T1000 (cell line): Measurements from ENCODE around the gene PLCG2.
"Not testable (repeated sequence)": the region's sequence is repeated elsewhere in the genome, so short reads cannot be mapped to it uniquely, and the experiment has no call there.

Experiments used
- DNase-seq: peaks from one replicate; lab custom pipeline; 2025; ENCODE audit warnings: mixed read lengths; lab: John Stamatoyannopoulos, UW

The PLCG2 gene

DNA sequence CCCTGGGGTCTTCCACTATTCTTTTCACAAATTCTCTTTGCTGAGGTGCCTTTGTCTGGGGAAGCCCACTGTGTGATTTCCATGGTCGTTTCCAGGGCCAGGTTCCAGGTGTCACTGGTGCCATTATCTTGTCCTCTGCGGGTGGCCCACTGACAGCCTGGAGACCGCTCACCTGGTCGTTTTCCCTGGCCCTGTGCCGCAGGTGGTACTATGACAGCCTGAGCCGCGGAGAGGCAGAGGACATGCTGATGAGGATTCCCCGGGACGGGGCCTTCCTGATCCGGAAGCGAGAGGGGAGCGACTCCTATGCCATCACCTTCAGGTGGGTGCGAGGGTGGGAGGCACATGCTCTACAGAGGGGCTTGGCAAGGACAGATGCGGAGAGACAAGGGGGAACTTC is 133.3 kb downstream of the PLCG2 start:
- DNase-seq: no peak

DNA sequence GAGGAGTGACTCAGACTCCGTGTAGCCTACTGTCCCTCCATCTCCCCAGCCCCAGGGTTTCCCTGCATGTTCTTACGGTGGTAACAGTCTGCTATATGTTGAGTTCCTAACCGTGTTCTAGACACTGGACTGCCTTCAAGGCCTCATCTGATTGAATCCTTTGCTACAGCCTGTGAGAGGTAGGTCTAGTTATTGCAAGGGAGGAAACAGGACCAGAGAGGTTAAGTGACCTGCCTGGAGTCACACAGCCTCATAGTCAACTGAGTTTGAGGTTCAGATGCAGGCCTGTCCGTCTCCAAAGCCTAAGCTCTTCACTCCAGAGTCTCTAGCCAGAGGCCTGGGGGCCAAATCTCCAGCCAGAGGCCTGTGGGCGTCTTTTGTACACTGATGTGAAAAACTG is 134.1 kb downstream of the PLCG2 start:
- DNase-seq: no peak

DNA sequence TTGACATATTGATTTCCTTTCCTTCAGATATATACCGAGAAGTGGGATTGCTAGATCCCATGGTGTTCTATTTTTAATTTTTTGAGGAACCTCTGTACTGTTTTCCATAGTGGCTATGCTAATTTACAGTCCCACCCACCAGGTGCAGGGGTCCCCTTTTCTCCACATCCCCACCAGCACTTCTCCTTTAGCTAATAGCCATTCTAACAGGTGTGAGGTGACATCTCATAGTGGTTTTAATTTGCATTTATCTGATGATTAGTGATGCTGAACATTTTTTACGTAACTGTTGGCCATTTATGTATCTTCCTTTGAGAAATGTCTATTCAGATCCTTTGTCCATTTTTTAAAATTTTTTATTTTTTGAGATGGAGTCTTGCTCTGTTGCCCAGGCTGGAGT is 138.3 kb downstream of the PLCG2 start:
- DNase-seq: no peak

DNA sequence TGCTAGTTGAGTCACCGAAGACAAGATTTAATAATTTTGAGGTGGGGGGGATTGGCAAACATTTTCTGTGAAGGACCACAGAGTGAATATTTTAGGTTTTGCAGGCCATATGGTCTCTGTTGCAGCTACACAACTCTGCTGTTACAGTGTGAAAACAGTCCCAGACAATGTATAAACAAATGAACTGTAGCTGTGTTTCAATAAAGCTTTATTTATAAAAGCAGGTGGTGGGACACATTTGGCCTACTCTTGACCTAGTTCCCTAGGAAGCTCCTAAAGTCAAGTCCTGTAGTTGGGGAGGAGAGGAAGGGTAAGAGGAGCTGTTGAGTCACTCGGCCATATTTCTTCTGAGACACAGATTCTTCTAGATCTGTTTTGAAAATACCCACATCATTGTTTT is 139.8 kb downstream of the PLCG2 start:
- no peak for DNase-seq

DNA sequence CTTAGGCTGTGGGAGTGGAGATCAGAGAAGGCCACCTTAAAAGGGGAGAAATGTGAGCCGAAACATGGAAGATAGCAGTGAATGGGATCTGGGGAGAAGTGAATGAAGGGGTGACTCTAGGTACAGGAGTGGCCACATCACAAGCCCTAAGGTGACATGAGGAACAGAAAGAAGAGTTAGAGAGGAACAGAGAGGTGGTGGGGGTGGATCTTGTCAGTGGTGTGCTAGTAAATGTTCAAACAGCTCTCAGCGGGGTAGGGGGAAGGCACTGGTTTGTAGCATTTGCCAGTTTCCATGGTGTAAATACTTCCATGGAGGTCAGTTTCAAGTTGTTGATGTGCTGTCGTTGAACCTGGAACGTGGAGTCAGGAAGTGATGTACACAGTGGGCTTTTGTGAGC is 141.4 kb downstream of the PLCG2 start:
- DNase-seq: no peak

DNA sequence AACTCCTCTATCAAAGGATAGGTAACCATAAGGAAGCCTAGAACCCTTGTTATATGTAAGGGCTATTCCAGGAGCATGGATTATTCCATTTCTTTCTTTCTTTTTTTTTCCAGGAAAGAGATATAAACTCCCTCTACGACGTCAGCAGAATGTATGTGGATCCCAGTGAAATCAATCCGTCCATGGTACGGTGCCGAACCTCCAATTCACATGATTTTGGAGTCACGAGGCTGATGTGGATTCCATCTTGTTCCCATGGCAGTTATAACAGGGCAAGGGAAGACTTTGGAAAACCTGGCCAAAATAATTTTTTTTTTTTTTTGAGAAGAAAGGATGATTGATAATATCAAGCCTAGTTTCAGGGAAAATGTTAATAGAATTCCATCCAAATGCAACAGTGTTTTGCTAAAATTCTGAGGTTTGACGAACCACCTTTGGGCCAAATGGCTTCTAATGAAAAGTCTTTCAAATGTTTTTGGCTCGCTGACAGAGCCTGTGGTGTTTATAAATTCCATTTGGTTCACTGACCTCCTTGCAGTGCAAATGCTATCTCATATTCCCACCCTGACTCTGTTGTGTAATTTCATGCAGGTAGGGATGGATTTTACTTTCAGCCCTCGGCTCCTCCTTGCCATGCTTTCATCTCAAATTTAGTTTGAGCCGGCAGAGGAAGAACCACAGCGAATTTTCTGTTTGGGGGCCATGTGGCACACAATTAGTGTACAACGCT is 142.2 kb downstream of the PLCG2 start:
- DNase-seq: no peak

DNA sequence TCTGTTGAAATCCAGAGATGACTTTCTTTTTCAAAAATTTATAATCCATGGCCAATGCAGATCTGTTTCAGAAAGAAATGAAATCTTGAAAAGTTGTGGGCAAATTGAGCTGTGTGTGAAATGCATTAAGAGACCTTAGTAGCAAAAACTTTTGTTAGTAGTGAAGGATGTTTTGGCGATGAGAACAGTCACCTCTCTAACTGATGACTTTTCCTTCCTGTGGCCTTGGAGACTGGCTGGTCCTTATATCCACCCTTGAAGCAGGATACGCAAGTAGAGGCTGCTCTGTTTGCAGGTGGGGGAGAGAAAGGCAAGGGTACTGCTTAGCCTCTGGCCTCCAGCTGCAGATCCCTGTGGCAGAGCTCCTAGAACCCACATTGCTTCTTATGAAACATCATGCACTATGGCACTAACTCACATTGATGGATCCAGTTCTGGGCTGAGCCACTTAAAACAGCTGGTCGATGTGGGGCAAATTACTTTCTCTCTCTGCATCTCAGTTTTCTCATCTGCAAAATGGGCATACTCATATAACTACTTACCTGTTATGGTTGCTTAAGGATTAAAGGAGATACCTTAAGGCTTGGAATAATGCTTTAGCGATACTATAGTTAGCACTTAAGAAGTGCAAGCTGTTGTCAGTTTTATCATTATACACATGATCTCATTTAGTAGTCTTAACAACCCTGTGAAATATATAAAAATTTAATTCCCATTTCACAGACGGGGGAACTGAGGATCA is 142.9 kb downstream of the PLCG2 start:
- DNase-seq: no peak

DNA sequence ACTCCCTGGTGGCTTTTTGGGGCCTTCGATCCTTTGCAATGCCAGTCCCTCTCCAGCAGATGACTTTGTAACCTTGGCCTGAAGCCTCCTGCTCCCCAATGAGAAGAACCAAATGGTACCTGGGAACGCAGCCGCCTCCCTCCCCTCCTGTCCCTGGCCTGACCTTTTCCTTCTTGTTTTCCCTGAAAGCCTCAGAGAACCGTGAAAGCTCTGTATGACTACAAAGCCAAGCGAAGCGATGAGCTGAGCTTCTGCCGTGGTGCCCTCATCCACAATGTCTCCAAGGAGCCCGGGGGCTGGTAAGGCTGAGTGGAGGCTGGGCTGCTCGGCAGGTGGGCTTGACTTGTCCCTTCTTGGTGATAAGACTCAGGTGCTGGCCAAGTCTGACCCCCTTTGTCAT is 144.2 kb downstream of the PLCG2 start:
- no peak for DNase-seq

DNA sequence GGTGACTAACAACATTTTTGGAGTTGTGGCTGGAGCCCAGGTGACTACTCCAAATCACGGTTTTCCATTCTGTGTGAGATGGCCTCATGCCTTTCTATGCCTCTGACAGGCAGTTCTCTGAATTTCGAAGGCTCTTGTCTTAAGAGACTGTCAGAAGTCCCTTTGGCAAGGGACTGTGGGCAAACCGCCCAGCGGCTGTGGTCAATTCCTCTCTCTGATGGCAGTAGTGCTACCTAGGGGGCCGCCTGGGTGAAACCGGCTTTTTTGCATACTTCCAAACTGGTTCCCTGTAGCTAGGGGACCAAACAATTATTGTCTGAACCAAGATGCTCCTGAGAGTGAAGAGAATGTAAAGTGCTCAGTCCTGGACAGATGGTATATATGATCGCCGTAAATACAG is 145.9 kb downstream of the PLCG2 start:
- DNase-seq: no peak

DNA sequence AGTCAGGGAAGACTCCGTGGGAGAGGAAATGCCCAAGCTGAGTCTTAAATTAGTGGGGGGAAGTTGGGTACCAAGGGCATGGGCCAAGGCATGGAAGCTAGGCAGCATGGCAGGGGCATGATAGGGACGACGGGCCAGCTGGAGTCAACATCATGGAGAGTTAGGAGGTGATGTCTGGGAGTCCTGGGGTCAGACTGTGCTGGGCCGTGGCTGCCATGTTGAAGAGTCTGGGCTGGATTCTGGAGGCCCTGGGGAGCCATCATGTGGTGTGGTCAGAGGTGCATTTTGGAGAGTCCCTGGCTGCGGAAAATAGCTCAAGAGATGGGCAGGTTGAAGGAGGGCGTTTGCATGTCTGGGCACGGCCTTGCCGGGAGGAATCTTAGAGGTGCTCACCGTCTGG is 146.9 kb downstream of the PLCG2 start:
- DNase-seq: no peak

DNA sequence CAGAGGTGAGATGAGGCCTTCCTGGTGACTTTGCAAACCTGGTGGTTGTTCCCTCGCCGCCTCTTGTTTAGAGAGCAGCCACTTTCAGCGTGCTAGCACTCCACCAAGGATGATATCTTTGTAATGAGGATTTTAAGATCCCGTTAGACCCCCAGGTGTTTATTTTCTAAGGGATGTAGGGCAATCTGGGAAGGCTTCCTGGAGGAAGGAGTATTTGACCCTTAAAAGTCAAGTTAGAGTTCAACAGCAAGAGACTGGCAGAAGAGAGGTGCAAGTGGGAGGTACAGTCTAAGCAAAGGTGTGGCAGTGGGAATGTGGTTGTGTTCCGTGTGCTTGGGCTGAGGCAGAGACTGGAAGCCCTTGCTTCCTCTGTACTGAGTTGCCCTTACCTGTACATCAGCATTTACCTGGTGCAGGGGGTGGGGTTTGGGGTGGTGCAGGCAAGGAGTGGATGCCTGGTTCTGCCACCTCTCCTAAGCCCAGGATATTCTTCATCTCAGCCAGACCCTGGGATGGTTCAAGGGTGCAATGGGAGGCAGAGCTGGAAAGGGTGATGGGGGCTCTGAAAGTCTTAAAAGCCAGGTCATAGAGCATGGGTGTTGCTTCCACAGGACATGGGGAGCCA is 148.6 kb downstream of the PLCG2 start:
- DNase-seq: no peak

DNA sequence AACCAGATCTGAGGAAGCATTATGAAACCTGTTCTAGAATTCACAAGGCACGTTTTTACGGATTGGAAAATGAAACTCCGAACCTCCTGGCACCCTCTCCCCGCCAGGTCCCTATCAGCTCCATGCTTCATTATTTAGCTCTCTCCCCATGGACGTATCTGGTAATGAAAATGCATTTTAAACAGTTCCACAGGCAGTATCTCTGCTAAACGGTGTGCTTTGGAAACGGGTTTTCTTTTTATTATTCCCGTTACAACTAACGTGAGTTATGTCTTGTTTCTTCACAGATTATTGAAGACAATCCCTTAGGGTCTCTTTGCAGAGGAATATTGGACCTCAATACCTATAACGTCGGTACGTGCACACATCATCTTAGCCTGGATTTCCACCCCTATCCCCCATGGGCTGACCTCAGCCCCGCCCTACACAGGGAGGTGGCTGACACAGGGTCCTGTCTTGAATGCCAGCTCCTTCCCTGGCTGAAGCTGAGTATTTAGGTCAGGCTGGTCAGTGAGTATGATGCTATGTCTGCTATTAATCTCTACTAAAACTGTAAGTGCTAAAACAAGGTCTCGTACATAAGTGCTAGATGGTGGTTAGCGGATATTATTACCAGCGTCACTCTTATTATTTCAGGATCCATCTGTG is 149.3 kb downstream of the PLCG2 start:
- DNase-seq: no peak

DNA sequence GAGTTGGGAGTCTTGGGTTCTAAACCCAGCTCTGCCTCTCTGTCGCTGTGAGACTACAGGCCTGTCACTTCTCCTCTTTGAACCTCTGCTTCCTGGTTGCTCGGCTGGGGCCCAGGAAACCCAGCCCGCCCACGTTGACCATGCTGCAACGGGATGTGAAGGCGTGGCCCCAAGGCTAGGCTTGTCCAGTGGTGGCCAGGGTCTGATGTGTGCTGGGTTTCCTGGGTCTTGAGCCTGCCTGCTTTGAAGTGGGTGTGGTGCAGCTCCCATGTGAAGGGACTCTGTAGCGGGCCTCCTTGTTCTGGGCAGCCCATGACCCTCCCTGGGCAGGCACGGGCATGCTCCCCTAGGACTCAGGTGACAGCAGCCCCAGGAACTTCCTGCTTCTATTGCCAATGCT is 149.9 kb downstream of the PLCG2 start:
- no peak for DNase-seq

DNA sequence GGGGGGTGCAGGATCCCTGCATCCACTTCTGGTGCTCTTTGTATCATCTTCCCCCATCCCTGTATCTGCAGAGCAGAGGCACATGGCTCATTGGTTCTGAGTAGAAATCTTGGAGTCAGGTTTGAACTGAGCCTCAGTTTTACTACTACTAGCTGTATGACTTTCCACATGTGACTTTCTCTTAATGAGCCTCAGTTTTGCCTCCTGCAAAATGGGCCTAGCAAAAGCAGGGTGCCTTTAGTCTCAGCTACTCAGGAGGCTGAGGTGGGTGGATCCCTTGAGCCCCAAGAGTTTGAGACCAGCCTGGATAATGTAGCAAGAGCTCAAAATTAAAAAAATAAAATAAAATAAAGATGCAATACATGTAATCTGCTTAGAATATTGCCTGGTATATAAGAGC is 150.8 kb downstream of the PLCG2 start:
- DNase-seq: no peak

DNA sequence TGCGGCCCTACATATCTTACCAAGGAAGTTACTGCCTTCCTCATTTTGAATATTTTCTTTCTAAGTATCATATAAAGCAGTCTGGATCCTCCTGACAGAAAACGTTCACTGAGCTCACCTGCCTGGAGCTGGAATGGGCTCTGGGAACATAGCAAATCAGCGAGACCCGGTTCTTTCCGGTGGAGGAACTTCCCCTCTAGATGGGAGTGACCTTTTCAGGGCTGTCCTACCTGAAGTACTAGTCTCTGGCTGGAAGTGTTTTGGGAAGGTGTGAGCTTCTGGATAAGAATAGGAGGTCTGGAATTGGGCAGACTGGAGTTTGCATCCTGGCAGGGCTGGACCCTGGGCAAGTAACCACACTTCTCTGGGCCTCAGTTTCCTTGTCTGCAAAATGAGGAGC is 152.8 kb downstream of the PLCG2 start:
- no peak for DNase-seq

DNA sequence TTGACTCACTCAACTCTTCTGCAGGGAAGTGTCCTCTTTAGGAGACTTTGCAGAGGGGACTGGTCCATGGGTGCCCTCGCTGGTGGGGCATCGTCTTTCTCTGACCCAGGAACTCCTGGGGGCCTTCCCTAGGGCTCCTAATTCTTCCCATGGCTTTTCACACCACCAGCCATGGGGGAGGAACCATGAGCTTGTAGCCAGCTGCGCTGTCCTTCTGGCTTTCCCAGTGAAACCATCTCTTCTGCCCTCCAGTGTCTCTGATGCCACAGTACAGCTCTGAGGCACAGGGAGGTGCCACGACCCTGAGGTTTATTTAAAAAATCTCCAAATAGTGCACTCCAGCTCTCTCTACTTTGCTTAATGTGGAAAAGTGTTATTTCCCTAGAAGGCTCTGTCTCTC is 153.6 kb downstream of the PLCG2 start:
- DNase-seq: no peak

DNA sequence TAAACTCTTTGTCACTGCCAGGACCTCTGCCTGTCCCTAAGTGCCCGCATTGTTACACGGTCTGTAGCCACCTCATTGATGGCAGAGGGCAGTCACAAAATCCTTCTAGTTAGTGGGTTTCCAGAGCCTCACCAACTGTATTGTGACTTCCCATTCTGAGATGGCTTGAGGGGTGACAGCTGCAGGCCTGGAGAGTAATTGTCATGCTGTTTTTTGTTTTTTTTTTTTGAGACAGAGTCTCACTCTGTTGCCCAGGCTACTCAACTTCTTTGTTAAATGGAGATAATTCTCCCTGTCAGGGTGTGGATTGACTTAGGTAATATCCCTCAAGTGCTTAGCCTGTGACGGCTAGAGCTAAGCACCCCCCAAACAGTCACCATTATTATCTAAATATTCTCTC is 154.3 kb downstream of the PLCG2 start:
- no peak for DNase-seq

DNA sequence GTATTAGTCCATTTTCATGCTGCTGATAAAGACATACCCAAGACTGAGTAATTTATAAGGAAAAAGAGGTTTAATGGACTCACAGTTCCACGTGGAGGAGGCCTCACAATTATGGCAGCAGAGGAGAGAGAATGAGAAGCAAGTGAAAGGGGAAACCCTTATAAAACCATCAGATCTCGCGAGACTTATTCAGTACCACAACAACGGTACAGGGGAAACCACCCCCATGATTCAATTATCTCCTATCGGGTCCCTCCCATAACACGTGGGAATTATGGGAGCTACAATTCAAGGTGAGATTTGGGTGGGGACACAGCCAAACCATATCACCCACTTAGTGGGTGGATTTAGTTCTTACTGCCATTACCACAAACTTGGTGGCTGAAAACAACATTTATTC is 155.6 kb downstream of the PLCG2 start:
- not testable (repeated sequence) for DNase-seq

DNA sequence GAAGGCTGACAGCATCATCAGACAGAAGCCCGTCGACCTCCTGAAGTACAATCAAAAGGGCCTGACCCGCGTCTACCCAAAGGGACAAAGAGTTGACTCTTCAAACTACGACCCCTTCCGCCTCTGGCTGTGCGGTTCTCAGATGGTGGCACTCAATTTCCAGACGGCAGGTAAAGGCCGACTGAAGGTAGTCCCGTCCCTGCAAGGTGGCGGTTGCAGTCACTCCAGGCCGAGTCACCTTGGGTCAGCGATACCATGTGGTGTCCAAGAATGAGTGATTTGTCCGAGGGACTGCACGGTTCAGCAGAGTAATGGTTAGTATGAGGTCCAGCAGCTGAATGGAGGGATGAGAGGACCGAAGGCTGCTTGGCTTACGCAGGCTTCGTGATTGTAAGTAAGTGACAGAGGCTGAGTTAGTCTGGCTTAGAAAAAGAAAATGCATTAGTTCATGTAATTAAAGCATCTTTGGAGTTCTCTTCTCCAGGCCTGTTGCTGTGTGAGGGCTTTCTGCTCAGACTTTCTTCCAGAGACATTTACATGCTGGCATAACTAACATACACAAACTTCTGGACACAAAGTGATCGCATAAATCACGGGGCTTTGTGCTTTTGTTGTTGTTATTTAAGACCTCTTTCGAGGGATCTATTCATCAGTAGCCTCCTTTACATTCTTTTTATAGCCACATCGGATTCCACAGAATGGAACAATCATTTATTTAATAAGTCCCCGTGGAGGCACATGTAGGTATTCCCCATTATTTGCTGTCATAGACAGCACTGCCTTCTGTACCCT is 157.3 kb downstream of the PLCG2 start:
- DNase-seq: no peak

DNA sequence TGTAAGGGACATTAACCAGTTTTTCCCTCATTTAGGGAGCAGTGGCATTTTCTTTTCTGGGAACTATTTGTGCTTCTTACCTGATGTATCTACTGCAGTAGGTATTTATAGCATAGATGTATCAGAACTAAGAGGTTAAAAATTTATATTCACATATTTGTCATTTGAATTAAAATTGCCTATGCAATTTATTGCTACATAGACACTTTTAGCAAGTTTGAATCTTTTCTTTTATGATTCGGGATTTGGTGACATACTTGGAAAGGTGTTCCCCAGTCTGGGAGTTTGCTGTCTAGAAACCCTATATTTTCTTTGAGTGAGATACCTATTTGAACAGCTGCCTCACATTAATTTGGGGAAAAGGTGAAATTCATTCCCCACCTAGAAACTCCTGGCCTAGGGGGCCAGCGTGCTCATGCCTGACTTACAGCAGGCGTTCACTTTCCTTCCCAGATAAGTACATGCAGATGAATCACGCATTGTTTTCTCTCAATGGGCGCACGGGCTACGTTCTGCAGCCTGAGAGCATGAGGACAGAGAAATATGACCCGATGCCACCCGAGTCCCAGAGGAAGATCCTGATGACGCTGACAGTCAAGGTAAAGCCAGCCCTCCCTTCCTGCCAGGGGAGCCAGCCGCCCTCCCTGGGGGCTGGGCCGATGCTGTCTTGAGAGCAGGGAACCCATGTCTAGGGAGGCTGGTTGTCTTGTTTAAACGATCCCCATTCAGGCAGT is 158.4 kb downstream of the PLCG2 start:
- no peak for DNase-seq
